Embryonic facial prominence (tissue), 1 donor: ENCODE data around the gene BAZ1B.
A peak's percentile ranks its signal among the peaks of the same experiment; 100 is the strongest.
"Not testable (repeated sequence)": the region's sequence is repeated elsewhere in the genome, so short reads cannot be mapped to it uniquely, and the experiment has no call there.

ENCODE experiments used
- DNase-seq: peaks from one replicate; pipeline ENCODE4 v3.0.0-alpha.2; 2016; ENCODE audit errors: extremely low spot score

The BAZ1B gene

DNA sequence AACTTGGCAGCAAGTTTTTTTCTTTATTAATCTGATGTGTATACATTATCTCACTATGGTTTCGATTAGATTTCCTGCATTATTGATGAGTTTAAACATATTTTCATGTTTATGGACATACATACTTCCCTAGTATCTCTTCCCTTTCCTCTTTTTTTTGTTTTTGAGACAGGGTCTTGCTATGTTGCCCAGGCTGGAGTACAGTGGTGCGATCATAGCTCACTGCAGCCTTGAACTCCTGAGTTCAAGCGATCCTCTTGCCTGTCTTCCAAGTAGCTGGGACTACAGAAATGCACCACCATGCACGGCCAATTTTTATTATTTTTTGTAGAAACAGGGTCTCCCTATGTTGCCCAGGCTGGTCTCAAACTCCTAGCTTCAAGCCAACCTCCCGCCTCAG lies 18.9 kb downstream of the BAZ1B start:
- DNase-seq: no peak

DNA sequence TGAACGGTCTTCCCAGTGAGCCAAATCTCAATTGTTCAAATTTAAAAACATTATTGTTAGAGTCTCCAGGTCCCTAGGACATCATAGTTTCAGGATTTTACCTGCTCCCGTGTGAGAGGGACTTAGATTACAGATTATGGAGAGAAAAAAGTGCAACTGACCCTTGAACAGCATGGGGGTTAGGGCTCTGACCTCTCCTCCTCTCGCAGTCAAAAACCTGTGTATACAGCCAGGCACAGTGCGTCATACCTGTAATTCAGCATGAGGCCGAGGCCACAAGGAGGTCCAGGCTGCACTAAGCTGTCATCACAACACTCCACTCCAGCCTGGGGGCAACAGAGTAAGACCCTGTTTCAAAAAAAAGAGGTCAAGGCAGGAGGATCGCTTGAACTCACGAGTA lies 25.5 kb downstream of the BAZ1B start:
- no peak for DNase-seq

DNA sequence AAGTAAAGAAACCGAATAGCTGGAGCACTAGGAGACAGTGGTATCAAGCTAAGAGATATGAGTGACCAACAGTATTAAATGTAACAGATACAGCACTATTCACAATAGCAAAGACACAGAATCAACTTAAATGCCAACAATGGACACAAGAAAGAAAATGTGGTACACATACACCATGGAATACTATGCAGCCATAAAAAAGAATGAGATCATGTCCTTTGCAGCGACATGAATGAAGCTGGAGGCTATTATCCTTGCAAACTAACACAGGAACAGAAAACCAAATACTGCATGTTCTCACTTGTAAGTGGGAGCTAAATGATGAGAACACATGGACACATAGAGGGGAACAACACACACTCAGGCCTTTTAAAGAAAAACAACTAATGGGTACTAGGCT lies 26.6 kb downstream of the BAZ1B start:
- DNase-seq: not testable (repeated sequence)

DNA sequence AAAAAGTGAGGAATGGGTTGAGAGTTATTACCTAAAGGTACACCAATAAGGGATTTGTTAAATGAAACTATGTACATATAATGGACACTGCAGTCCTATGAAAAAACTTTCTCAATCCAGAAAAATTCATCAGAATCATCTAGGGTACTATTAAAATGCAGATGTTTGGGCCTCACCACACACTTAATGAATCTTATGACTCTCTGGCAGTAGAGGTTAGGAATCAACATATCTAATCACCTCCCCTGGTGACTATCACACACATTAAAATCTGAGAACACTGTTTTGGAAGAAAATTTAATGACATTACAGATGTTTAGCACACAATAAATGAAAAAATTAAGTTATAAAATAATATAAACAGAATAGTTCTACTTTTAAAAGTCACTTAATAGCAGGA lies 32.1 kb downstream of the BAZ1B start:
- DNase-seq: no peak

DNA sequence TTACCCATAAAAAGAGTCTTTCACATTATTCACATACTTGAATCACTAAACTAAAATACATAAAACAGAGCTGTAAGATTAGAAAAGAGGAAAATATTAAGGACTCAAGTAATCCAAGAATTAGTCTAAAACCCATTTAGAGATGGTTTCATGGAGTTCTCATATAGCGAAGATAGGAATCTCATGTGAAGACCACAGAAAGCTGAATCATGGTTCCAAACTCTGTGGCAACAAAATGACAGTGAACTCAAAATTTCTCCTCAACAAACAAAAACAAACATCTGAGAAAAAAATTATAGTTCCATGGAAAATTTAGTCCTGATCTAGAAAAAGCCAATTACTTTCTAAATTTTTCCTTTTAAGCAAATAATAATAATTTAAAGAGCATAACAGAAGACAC lies 34.6 kb downstream of the BAZ1B start:
- no peak for DNase-seq

DNA sequence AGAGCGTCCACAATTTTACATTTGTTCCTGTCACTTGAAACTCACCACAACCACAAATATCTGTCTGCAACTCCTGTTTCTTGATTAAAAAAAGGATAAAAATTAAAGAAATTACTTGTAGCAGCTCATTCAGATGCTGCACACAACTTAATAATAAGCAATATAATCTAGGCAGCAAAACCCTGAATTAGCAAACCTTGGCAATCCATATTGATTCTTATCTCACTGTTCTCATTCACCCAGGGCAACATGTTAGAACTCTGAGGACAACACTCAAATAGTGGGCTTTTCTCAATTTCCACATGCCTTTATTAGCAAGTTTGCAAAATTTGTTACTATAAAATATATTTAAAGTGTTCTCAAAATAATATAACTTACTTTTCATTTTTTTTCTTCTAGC lies 38.9 kb downstream of the BAZ1B start:
- no peak for DNase-seq

DNA sequence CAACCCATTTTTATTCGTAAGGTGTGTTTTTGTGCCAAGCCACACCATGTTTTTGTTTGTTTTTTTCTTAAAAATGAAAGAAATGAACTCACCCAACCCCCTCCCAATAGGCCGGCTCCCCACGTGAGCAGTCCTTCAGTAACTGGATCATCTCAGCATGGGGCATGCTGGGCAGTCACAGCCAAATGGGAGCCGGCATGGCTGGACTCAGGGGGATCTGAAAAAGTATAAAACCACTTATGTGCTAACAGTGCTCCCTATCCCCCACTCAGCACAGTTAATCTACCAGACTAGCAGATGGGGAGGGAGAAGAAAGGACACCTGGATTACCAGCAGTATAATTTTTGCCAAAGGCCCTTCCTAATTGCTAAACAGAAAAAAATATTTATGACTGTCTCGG lies 39.3 kb downstream of the BAZ1B start:
- no peak for DNase-seq

DNA sequence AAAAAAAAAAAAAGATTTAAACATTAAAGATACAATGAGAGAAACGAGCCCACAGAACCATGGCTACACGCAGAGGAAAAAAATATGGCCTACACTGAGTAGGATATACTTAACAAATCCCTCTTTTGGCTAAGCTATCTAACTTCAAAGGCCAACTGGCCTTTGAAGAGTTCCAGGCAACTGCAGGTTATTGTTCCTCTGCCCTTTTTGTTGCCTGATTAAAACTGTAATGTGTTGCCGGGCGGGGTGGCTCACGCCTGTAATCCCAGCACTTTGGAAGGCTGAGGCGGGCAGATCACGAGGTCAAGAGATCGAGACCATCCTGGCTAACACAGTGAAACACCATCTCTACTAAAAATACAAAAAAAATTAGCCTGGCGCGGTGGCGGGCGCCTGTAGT lies 40.6 kb downstream of the BAZ1B start:
- not testable (repeated sequence) for DNase-seq

DNA sequence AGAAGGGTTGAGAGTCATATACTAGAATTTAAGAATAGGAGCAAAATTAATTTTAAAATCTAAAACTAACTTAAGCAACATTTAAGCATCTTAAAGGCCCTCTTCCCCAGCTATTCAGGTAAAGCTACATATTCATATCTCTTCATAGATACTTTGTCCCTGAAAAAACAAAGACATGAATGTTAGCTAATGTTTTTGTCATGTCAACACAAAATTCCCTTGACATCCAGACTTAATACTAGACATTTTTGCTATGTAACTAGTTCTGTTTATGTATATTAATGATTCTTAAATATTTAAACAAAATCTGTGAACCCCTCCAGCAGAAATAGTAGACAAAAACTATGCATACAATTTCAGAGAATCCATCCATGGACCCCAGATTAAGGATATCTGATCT lies 43.5 kb downstream of the BAZ1B start:
- no peak for DNase-seq

DNA sequence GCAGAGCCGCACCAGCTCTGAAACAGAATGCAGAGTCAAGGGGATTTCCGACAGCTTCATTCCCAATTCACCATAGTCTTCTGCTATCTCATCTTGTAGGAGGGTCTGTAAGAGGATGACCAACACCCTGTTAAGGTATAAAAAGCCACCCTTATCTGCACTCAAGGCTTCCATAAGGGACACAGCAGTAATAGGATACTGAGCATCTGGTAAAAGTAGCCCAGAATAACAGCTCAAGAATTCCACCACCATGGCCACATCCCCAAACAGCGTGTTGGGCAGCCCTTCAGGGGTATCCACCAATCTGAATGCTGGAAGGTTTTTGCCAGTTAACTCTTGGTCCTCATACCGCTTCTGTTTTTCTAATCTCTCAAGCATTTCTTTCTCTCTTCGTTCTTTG lies 44.7 kb downstream of the BAZ1B start:
- no peak for DNase-seq

DNA sequence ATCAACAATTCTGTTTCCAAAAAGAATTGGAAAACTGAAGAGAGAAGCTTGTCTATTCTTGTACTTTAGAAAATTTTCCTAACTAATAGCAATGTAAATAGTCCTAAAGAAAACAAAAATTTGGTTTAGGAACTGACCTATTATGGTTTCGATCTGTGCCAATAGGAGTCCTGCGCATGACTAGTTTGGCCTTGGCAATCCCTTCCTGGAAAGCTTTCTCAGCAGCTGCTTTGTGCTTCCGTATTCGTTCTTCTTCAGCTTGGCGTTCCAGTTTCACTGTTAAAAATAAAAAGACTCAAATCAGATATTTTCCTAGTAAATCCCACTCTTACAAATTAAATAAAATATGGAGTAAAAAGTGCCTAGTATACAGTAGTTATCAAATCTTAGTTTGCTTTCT lies 51.9 kb downstream of the BAZ1B start:
- DNase-seq: no peak

DNA sequence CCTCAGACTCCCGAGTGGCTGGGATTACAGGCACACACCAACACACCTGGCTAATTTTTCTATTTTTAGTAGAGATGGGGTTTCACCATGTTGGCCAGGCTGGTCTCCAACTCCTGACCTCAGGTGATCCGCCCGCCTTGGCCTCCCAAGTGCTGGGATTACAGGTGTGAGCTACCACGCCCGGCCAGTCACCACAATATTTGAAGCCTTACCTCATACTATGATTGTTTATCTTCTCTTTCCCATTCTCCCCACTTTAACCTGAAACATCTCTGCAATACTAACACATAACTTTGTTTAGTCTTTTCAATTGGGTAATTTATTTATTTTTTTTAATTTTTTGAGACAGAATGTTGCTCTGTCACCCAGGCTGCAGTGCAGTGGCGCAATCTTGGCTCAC lies 55.0 kb downstream of the BAZ1B start:
- DNase-seq: not testable (repeated sequence)

DNA sequence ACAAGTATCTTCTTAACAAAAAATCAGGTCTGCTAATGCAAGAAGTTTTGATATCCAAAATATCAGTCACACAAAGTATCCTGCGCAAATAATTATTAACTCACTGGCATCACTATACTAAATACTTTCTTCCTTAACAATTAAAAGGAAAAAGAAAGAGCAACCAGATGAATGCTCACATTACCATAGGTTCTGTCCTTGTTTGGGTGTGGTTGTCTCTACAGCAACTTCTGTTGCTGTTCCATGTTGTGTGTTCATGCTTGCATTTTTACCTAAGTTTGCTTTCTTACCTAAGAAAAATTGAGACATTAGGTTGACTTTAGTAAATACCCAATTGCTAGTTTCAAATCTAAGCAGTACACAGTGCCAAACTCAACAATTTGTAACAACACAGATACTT lies 56.0 kb downstream of the BAZ1B start:
- DNase-seq: no peak

DNA sequence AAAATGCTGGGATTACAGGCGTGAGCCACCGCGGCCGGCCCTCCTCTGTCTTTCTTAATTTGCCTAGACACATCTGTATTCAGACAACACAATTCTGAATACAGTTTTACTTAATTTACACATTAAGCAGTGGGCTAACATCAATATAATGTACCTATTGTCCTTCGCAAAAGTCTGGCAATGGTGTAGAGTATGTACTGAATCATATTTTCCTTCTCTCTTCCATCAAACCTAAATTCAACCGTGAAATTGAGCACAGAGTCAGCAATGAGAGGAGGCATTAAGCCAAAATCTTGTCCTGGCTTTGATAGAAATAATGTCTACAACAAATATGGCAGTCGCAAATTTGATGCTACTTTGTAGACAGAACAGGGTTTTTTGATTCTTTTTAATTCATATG lies 58.1 kb downstream of the BAZ1B start:
- DNase-seq: no peak

DNA sequence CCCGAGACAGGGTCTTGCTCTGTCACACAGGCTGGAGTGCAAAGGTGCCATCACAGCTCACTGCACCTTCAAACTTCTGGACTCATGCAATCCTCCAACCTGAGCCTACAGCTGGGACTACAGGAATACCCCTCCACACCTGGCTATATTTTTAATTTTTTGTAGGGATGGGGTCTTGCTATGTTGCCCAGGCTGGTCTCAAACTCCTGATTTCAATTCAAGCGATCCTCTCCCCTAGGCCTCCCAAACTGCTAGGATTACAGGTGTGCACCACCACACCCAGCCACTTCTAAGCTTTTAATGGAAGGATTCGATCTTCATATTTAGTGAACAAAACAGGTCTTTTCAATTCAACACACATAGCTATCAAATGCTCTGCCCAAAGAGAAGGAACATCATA lies 58.8 kb downstream of the BAZ1B start:
- no peak for DNase-seq

DNA sequence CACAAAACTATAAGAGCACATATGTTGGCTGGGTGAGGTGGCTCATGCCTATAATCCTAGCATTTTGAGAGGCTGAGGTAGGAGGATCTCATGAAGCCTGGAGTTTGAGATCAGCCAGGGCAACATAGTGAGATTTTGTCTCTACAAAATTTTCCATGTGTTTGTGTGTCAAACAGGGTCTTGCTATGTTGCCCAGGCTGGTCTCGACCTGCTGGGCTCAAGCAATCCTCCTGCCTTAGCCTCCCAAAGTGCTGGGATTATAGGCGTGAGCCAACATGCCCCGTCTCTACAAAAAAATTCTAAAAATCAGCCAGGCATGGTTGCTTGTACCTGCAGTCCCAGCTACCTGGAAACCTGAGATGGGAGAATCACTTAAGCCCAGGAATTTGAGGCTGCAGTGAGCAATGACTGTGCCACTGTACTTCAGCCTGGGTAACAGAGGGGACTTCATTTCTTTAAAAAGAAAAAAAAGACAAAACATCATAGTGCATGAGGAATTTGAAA lies 60.3 kb downstream of the BAZ1B start:
- DNase-seq: no peak

DNA sequence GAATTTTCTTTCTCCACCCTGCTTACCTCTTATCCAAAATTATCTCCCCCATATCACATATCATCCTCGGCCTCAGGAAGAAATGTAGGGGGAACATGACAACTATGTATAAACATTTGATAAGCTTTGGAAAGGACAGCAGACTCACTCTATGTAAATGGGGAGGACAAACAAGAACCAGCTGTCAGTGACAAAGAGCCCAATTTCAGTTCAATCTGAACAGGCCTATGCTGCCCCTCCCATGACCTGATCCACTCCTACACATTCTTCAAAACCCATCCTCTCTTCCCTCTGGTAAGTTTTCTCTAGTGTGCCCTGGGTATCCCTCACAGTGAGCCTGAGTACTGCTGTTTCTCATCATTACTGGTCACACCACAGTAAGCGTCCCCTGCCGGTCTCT lies 67.7 kb downstream of the BAZ1B start:
- DNase-seq: no peak

DNA sequence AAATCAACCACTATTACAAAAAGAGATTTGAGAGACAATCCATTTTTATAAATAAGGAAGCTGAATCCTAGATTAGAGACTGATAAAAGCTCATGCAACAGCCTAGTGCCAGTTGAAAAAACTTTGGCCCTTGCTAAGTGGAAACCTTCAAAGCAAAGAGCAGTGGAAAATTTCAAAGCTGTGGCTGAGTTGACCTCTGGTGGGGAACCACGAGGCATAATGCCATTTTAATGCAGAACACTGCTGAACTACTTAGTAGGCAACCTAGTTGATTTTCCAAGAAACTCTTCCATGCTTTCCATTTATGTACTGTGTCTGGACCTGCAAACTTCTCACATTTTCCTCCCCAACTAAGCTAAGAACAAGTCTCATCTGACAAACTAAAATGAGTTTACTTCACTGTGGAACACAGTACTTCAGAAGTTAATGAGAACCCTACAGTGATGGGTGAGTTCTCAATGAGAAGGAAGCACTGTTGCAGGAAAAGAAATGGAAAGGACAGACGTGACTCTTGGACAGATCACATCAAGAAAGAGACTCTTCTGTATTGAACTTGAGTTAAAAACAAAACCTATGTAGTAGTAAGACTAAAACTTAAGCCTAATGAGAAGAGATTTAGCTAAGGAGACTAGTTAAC lies 69.0 kb downstream of the BAZ1B start:
- DNase-seq: no peak

DNA sequence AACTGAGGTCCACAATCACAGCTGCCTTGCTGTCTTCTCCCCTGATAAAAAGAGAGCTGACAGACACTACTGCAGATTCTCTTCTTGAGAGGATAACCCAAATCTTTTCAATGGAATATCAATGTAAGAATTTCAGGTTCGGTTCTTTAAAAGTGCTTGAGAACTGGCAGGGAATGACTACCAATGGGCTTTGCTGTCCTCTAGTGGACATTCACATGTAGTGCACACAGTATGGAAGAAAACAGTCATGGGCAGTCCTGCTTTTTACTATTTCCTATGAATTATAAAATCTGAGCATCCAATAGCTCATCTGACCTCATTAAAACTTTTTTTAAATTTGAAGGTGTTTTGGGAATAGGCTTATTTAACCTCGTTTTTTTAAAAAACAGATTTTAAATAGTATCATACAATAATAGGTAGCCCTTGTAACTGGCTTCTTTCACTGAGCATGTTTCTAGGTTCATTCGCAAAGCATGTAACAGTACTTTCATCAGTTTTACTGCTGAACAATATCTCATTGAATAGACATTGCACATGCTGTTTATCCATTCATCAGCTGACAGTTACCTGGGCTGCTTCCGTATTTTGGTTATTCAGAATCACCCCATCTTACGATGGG lies 70.2 kb downstream of the BAZ1B start:
- peak; percentile 62 for DNase-seq

DNA sequence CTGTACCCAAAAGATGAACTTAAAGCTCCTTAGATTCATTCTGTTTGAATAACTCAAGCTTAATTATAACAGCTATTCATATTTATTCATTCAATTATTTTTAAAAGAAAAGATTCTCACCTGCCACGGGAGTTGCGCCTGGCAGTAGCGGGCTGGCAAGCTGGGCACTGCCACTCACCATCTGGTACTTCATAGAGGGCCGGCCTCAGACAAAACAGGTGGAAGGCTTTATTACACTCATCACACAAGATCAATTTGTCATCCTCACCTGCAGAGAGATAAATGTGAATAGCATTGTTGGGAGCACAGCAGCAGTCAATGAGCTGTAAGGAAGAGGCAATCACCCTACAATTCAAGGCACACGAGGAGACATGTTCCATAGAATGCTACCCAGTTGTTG lies 72.7 kb downstream of the BAZ1B start:
- no peak for DNase-seq

DNA sequence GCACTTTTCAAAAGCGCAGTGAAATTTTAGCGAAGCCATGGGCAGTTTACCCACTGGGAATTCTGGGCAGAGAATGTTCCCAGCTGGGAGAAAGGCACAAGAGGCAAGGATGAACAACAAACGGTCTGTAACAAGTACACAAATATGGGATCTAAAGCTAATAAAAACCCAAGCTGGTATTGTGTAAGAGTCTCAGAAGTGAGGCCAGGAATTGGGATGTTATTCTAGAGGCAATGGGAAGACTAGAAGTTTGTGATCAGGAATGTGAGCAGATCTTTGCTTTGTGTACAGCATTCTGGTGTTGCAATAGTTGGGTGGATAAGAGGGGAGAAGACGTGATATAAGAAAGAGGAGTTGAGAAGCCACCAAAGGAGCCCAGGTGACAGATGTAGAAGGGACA lies 73.5 kb downstream of the BAZ1B start:
- DNase-seq: no peak

DNA sequence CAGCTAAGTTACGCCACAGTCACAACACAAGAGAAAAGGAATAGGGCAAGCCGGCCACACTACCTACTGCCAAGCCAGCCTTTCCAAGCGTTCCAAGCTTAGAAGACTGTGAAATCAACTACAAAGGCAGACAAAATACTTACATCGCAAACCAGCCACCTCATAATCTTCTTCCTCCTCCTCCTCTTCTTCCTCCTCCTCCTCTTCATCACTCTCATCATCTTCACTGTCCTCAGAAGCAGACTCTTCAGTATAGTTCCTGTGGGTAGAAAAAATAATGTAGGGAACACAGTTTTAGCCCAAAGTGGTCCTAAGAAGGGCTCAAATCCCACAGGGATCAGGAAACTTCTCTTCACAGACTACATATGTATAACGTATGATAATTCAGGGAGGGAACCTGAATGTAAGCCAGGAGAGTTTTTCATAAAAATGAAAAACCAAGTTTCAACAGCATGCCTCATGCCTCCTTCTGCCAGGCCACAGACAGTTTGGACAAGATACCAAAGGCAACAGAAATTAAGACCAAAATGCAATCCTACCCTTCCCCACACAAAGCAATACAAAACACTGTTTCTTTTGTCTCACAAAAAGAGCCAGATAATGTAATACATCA lies 74.9 kb downstream of the BAZ1B start:
- DNase-seq: no peak

DNA sequence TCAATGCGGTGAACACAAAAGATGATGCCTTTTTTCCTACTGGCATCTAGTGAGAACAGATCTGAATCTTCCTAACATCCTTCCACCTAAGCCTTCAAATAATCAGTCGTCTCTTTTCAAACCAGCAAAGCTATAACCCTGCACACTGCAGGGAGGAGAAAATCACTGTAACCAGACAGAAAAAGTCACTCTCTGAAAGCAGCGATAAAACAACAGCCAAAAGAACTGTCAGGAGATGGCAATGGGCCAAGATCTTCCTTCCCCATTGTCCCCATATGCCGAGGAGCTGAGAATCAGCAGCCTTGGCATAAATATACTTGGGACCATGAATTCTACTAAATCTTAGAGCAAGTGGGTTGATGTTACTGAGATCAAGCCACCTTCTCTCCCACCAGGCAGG lies 75.4 kb downstream of the BAZ1B start:
- DNase-seq: no peak
